HepG2 (cell line): ENCODE measurements around the gene STIM1. TPM values are rescaled to one million over a fixed set of nuclear protein-coding genes. Genes with fewer than 3 reads are reported as not detected.

ENCODE experiments used
- ATAC-seq: fragments of 200-7000 bp; cut with Tn5 transposase; 3 replicates; pipeline ENCODE4 v1.9.1; 2020; ENCODE audit warnings: mild to moderate bottlenecking, moderate library complexity
- BruUV-seq: library from RNA; stranded (reverse); fragments of 400-500 nt; replicated peaks from 2 replicates; lab custom pipeline; 2021; lab: Mats Ljungman, UMichigan
- CTCF ChIA-PET: fragments of 300-600 bp; formaldehyde crosslinking; extraction: SDS; loops from one replicate; lab custom pipeline; 2021; ENCODE audit warnings: low total read pairs, inconsistent platforms, low intra/inter-chr PET ratio; lab: Yijun Ruan, JAX
- POLR2A ChIA-PET: fragments of 350-600 bp; sonication (Branson Sonifier 250); formaldehyde crosslinking; loops from one replicate; lab custom pipeline; 2020; ENCODE audit warnings: antibody characterized with exemption, inconsistent platforms; lab: Yijun Ruan, JAX
- DNase-seq: peaks from one replicate; pipeline ENCODE4 v3.0.0-alpha.2; 2015; ENCODE audit warnings: low spot score
- FAIRE-seq: peaks from 3 replicates; lab custom pipeline; 2011; peaks lifted over from hg19 to GRCh38; lab: Jason Lieb, UNC
- H2AFZ ChIP-seq: one replicate; pipeline ENCODE4 v1.6.1; 2011; ENCODE audit warnings: low read length, inconsistent platforms
- H3K27ac ChIP-seq: fragments of 300-600 bp; 3 replicates; pipeline ENCODE4 v1.8.0; 2011; ENCODE audit warnings: mixed run types, mild to moderate bottlenecking, mixed read lengths, low read length, inconsistent platforms; ENCODE audit not compliant: insufficient read depth; ENCODE audit errors: extremely low read length
- H3K27me3 ChIP-seq, 2 experiments: fragments of 200-600 bp in 1 of 2; 2 replicates in 1 of 2; 3 replicates in 1 of 2; pipeline versions ENCODE4 v1.6.0 to v1.8.0; 2011; ENCODE audit warnings: low read length in 2 of 2, mild to moderate bottlenecking in 2 of 2, moderate library complexity in 2 of 2, inconsistent platforms in 1 of 2; ENCODE audit not compliant: insufficient read depth in 2 of 2, control insufficient read depth in 1 of 2
- H3K36me3 ChIP-seq, 2 experiments: fragments of 200-600 bp in 1 of 2; replicated peaks in 1 of 2; 2 replicates in 1 of 2; 3 replicates in 1 of 2; pipeline versions ENCODE4 v1.5.1 to v1.8.0; 2011; ENCODE audit warnings: low read length in 2 of 2, inconsistent platforms in 1 of 2; ENCODE audit not compliant: insufficient read depth in 2 of 2, control insufficient read depth in 1 of 2
- H3K4me1 ChIP-seq: 2 replicates; pipeline ENCODE4 v1.5.1; 2012; ENCODE audit warnings: low read length, inconsistent platforms; ENCODE audit not compliant: insufficient read depth
- H3K4me2 ChIP-seq: 2 replicates; pipeline ENCODE4 v1.6.0; 2011; ENCODE audit warnings: low read depth, low read length, inconsistent platforms
- H3K4me3 ChIP-seq, 3 experiments: fragments of 200-600 bp in 1 of 3; sonication (generic), shearing (Covaris generic) in 1 of 3; replicated peaks in 1 of 3; 2 replicates each; pipeline ENCODE4 v1.5.1; 2011 to 2016; ENCODE audit warnings: low read length in 3 of 3, inconsistent platforms in 2 of 3, low read depth in 2 of 3, mild to moderate bottlenecking in 2 of 3, control low read depth in 1 of 3, mixed read lengths in 1 of 3; ENCODE audit not compliant: insufficient read depth in 1 of 3
- H3K79me2 ChIP-seq: one replicate; pipeline ENCODE4 v1.6.1; 2011; ENCODE audit warnings: low read length, inconsistent platforms; ENCODE audit not compliant: insufficient read depth
- H3K9ac ChIP-seq: 2 replicates; pipeline ENCODE4 v1.6.0; 2011; ENCODE audit warnings: mild to moderate bottlenecking, low read depth, low read length, inconsistent platforms; ENCODE audit not compliant: insufficient read depth
- H3K9me3 ChIP-seq: 2 replicates; pipeline ENCODE4 v1.5.1; 2012; ENCODE audit warnings: mild to moderate bottlenecking, low read length
- H4K20me1 ChIP-seq: 2 replicates; pipeline ENCODE4 v1.6.0; 2011; ENCODE audit warnings: inconsistent platforms, mild to moderate bottlenecking, low read length, moderate library complexity; ENCODE audit not compliant: insufficient read depth
- DNMT1 ChIP-seq: sonication (generic); formaldehyde crosslinking; IDR thresholded peaks from 2 replicates; pipeline ENCODE4 v1.5.1; 2020; ENCODE audit warnings: mild to moderate bottlenecking, missing genetic modification reagents
- MAFG ChIP-seq: sonication (generic); formaldehyde crosslinking; IDR thresholded peaks from 2 replicates; pipeline ENCODE4 v1.5.1; 2020; ENCODE audit warnings: mild to moderate bottlenecking, missing genetic modification reagents
- MATR3 ChIP-seq: sonication (generic); formaldehyde crosslinking; IDR thresholded peaks from 2 replicates; pipeline ENCODE4 v1.4.0; 2020; ENCODE audit warnings: missing genetic modification reagents
- NR0B2 ChIP-seq: sonication (generic); formaldehyde crosslinking; IDR thresholded peaks from 2 replicates; pipeline ENCODE4 v1.4.0; 2020; ENCODE audit warnings: mild to moderate bottlenecking, missing genetic modification reagents
- NR2F6 ChIP-seq, 2 experiments: IDR thresholded peaks; 2 replicates each; pipeline ENCODE4 v1.6.1; 2016; ENCODE audit warnings: antibody characterized with exemption in 1 of 2, mild to moderate bottlenecking in 1 of 2
- TAF15 ChIP-seq: fragments of 200-400 bp; formaldehyde crosslinking; IDR thresholded peaks from one replicate; pipeline ENCODE4 v1.6.1; 2018; ENCODE audit warnings: mild to moderate bottlenecking, low read depth, low read length; ENCODE audit not compliant: poor library complexity, severe bottlenecking
- YY1 ChIP-seq: IDR thresholded peaks from 2 replicates; pipeline ENCODE4 v1.6.1; 2011; ENCODE audit warnings: low read length, low read depth, moderate library complexity, mild to moderate bottlenecking; ENCODE audit not compliant: insufficient read depth, insufficient replicate concordance
- ZMYM4 ChIP-seq: sonication (generic); formaldehyde crosslinking; IDR thresholded peaks from 2 replicates; pipeline ENCODE4 v1.8.1; 2023; ENCODE audit warnings: mild to moderate bottlenecking, missing genetic modification reagents
- ZNF281 ChIP-seq: sonication (generic); formaldehyde crosslinking; IDR thresholded peaks from 2 replicates; pipeline ENCODE4 v1.4.0; 2020; ENCODE audit warnings: missing genetic modification reagents, borderline replicate concordance
- ZNF296 ChIP-seq: sonication (generic); formaldehyde crosslinking; conservative IDR thresholded peaks from 2 replicates; pipeline ENCODE4 v1.5.0; 2020; ENCODE audit warnings: mild to moderate bottlenecking, missing genetic modification reagents
- WGBS: methylation state at CpG from one replicate; pipeline ENCODE4 v1.1.6; 2017; ENCODE audit warnings: low lambda C conversion rate; 5-methylcytosine and 5-hydroxymethylcytosine counted together
- in situ Hi-C: cut with HindIII; loops from 2 replicates; pipeline ENCODE4 v1.10.0; 2017; ENCODE audit warnings: low pct_unique_long_range_greater_than_20kb; ENCODE audit not compliant: extremely low pct_ligation_motif_present
- intact Hi-C: fragments of 100-400 bp; cut with micrococcal nuclease; formaldehyde crosslinking; loops from one replicate; pipeline ENCODE4 v1.10.0; 2022; ENCODE audit not compliant: unreplicated experiment
- polyA plus RNA-seq, 8 experiments: library from polyadenylated mRNA; depleted of rRNA in 3 of 8; stranded (reverse) in 7 of 8; unstranded in 1 of 8; fragments of >200 nt; fragmentation: Illumina TruSeq in 4 of 8; extraction: Trizol in 4 of 8; gene quantifications; 2 replicates each; pipeline versions ENCODE4 v1.2.1 to v1.2.3, GENCODE V29; 2011 to 2016; ENCODE audit warnings: low read depth in 4 of 8, missing spikeins in 1 of 8, mixed read lengths in 1 of 8; ENCODE audit not compliant: insufficient read depth in 1 of 8
- total RNA-seq, 5 experiments: library from RNA; depleted of rRNA; stranded (reverse); fragments of >200 nt; fragmentation: Illumina TruSeq; extraction: Trizol; gene quantifications; 2 replicates each; pipeline ENCODE4 v1.2.3, GENCODE V29; 2016; ENCODE audit warnings: low read depth in 1 of 5
- TF ChIP-seq, protein P1 (sequence below): sonication (generic); formaldehyde crosslinking; IDR thresholded peaks from 2 replicates; pipeline ENCODE4 v1.8.1; 2023; ENCODE audit warnings: mild to moderate bottlenecking, inconsistent platforms, moderate library complexity, missing genetic modification reagents, borderline replicate concordance

STIM1 gene
- total and polyA plus RNA-seq, 2 of the 13 experiments (the other 11 are each of a cell fraction or from before 2014, with no cell fraction given): 19.2 to 28.5 TPM

DNA sequence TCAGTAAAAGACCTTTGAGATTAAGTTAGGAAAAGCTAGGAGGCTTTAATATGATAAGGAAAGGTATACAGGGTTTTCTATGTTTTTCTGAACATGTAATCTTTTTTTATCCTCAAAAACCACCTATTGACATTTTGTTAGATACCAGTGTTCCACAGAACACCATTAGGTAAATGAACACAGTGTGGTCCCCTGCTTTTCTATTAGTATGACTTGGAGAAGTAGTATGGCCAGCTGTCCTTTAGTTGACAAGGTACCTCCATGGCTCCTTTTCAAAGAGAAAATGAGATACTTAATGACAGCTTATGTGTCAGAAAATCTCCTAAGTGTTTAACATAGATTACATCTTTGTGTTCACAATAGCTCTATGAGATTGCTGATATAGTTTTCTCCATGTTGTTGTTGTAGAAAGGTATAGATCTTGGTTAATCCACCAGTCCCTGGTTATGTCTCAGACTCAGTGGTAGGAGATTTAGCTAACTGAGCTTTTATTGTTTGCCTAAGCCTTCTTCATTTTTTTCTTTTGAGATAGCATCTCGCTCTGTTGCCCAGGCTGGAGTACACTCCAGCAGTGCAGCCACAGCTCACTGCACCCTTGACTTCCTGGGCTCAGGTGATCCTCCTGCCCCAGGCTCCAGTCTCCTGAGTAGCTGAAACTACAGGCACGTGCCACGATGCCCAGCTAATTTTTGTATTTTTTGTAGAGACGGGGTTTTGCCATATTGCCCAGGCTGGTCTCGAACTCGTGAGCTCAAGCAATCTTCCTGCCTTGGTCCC is 46.0 kb downstream of the STIM1 start:
- FAIRE-seq (no peak), ATAC-seq (no peak), DNase-seq (no peak)
- Histone ChIP-seq H3K9me3 (no peaks in the 10 kb centered on the region), H3K79me2 (peaks cover 37% of the 10 kb centered on the region), H3K4me3 (no peak overlapping the region), H3K4me1 (peaks cover 53% of the 10 kb centered on the region), H3K36me3 (no peaks in the 10 kb centered on the region), H3K27ac (no peak overlapping the region), H2AFZ (no peak overlapping the region), H3K27me3 (no peaks in the 10 kb centered on the region), H3K4me2 (no peak overlapping the region), H3K9ac (no peak overlapping the region), H4K20me1 (no peaks in the 10 kb centered on the region)
- TF ChIP-seq DNMT1 (CRISPR knock-in tag) (no peak), NR0B2 (CRISPR knock-in tag) (no peak)
- in situ Hi-C loops: no loop called here
- intact Hi-C loops: no loop called here
- BruUV-seq: no TSS peak
- WGBS: 93% methylated on average over 6 of the region's 6 CpGs
- ChIA-PET CTCF (no interaction called here), POLR2A (interaction anchor here (1.4 to 1.5 kb wide), 2 partner anchors 41 to 46 kb away, joined by 3 to 6 read pairs; partner anchors contain the start of gene STIM1)

- H3K27me3 ChIP-seq: no peaks in the 10 kb centered on the region
- DNase-seq (no peak), ATAC-seq (no peak), FAIRE-seq (no peak)
- no peak overlapping the region for H3K27ac ChIP-seq
- CTCF ChIA-PET: no interaction called here
- no peak overlapping the region for H3K4me2 ChIP-seq
- no peak overlapping the region for H3K4me3 ChIP-seq
- H3K9ac ChIP-seq: no peak overlapping the region
- H3K4me1 ChIP-seq: peaks cover 63% of the 10 kb centered on the region
- no peaks in the 10 kb centered on the region for H3K9me3 ChIP-seq
- peaks cover 44% of the 10 kb centered on the region for H3K79me2 ChIP-seq
- H2AFZ ChIP-seq: no peak overlapping the region
- WGBS: 86% methylated on average over 7 of the region's 7 CpGs
- intact Hi-C loops (no loop called here), in situ Hi-C loops (no loop called here)
- no peaks in the 10 kb centered on the region for H4K20me1 ChIP-seq
- POLR2A ChIA-PET: interaction anchor here (1.4 kb wide), 1 partner anchor 40 kb away, joined by 3 read pairs; no protein-coding TSS in a partner anchor
- H3K36me3 ChIP-seq: no peaks in the 10 kb centered on the region
- no TSS peak for BruUV-seq
- TF ChIP-seq MAFG: no peak
- TF ChIP-seq, protein P1, sequence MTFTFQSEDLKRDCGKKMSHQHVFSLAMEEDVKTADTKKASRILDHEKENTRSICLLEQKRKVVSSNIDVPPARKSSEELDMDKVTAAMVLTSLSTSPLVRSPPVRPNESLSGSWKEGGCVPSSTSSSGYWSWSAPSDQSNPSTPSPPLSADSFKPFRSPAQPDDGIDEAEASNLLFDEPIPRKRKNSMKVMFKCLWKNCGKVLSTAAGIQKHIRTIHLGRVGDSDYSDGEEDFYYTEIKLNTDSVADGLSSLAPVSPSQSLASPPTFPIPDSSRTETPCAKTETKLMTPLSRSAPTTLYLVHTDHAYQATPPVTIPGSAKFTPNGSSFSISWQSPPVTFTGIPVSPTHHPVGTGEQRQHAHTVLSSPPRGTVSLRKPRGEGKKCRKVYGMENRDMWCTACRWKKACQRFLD (CRISPR knock-in tag): no peak
- TF ChIP-seq ZNF281 (CRISPR knock-in tag): no peak
- TF ChIP-seq NR2F6 (IDR thresholded peaks at IDR 0.05): no peak
- TF ChIP-seq NR2F6 (CRISPR knock-in tag; IDR thresholded peaks at IDR 0.05): no peak
- no peak for TF ChIP-seq TAF15
- no peak for TF ChIP-seq MATR3 (CRISPR knock-in tag)
- TF ChIP-seq ZMYM4: no peak
- no peak for TF ChIP-seq YY1
- no peak for TF ChIP-seq ZNF296 (CRISPR knock-in tag)
These were observed 47.0 kb downstream of the STIM1 start for GRCh38 chr11:3902441-3902840.
